Measurements from ENCODE around the gene AOC3.
A peak's percentile ranks its signal among the peaks of the same experiment; 100 is the strongest.
"Not testable (repeated sequence)": the region's sequence is repeated elsewhere in the genome, so short reads cannot be mapped to it uniquely, and the experiment has no call there.

Gene AOC3

GRCh38 chr17:42867694-42868261 lies 16.8 kb downstream of the AOC3 start:
- DNase-seq: not testable (repeated sequence)

GRCh38 chr17:42868338-42868737 lies 17.3 kb downstream of the AOC3 start:
- no peak for DNase-seq

- no peak for DNase-seq
Measured at GRCh38 chr17:42871647-42872046, 20.6 kb downstream of the AOC3 start.

- no peak for DNase-seq
Measured at GRCh38 chr17:42872251-42872965, 21.4 kb downstream of the AOC3 start.

GRCh38 chr17:42873315-42873714 lies 22.3 kb downstream of the AOC3 start:
- DNase-seq: no peak

- DNase-seq: not testable (repeated sequence)
Measured at GRCh38 chr17:42873932-42874695, 23.1 kb downstream of the AOC3 start.

- no peak for DNase-seq
Measured at GRCh38 chr17:42877037-42877436, 26.0 kb downstream of the AOC3 start.

- no peak for DNase-seq
Measured at GRCh38 chr17:42878123-42878880, 27.3 kb downstream of the AOC3 start.

- DNase-seq: no peak
Measured at GRCh38 chr17:42878924-42879595, 28.1 kb downstream of the AOC3 start.

GRCh38 chr17:42879596-42879985 lies 28.6 kb downstream of the AOC3 start:
- DNase-seq: no peak

- DNase-seq: no peak
Measured at GRCh38 chr17:42880776-42881310, 29.8 kb downstream of the AOC3 start.

- not testable (repeated sequence) for DNase-seq
Measured at GRCh38 chr17:42881706-42882105, 30.7 kb downstream of the AOC3 start.

GRCh38 chr17:42882166-42882565 lies 31.2 kb downstream of the AOC3 start:
- DNase-seq: no peak

GRCh38 chr17:42883802-42884558 lies 33.0 kb downstream of the AOC3 start:
- no peak for DNase-seq

GRCh38 chr17:42885806-42886205 lies 34.8 kb downstream of the AOC3 start:
- DNase-seq: not testable (repeated sequence)

GRCh38 chr17:42886283-42887176 lies 35.5 kb downstream of the AOC3 start:
- DNase-seq: peak; percentile 57 to 58

GRCh38 chr17:42889809-42890208 lies 38.8 kb downstream of the AOC3 start:
- no peak for DNase-seq

GRCh38 chr17:42891539-42892152 lies 40.6 kb downstream of the AOC3 start:
- DNase-seq: no peak

- DNase-seq: peak in 1 of 2 donors; percentile 42
Measured at GRCh38 chr17:42893359-42893758, 42.4 kb downstream of the AOC3 start.

Data from inflammatory macrophage (primary cell).